Stimulated activated CD4-positive, alpha-beta T cell treated with anti-CD3 and anti-CD28 coated beads, Interleukin-2, amount 100 ng/mL, for 48 hours (primary cell): ENCODE measurements around the gene KIDINS220.
A peak's percentile ranks its signal among the peaks of the same experiment; 100 is the strongest.

ENCODE experiments used
- DNase-seq, 2 donors: peaks; one replicate each; pipeline ENCODE4 v3.0.0-alpha.2; 2020

KIDINS220 gene

DNA sequence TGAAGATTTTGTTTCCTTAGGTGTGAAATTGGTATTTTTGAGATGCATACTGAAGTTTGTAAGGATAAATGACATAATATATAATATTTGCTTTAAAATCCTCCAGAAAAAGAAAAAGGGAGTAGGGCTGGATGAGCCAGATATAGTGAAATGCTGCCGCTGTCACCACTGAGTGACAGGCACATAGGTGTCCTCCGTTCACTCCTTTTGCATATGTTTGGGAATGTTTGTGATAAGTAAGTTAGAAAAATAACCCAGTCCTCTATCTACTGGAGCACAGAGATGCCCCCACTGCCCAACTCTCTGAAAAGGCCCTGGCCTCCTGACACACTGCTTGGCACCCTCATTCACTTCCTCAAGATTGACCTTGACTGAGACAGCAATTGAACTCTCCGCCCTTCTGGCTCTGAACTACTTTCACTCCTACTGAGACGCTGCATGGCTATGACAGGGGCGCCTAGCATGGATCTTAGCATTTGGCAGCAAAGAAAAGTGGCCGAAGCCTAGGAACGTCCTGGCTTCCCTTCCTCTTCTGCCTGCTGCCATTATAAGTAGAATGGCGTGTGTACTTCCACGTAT, 145.5 kb downstream of the KIDINS220 start:
- DNase-seq = no peak

DNA sequence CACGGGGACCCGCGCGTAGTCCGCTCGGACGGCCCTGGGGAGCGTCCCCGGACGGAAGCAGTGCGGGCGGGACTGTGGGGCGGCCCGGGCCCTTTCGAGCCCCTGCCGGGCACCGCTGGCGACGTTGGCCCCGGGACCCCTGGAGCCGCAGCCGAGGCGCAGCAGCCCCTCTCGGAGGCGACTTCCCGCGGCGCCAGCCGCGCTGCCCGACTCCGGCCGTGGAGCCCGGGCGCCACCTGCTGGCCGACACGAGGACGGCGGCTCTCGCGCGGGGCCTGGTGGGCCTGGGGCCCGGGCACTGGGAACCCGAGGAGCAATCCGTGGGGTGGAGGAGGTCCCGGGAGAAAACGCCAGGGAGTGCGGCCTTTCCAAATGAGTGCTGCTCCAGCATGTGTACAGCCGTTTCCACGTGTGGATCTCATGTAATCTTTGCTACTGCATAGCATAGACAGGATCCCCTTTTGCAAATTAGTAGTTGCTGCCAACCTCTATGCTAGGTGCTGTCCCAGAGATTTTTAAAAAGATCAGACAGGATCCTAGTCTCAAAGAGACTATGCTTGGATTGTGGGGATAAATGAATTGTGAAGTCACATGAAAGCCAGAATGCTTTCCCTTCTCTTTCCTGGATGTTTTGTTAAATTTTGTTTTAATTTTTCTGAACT, 151.6 kb downstream of the KIDINS220 start:
- peak; percentile 86 to 90 for DNase-seq

DNA sequence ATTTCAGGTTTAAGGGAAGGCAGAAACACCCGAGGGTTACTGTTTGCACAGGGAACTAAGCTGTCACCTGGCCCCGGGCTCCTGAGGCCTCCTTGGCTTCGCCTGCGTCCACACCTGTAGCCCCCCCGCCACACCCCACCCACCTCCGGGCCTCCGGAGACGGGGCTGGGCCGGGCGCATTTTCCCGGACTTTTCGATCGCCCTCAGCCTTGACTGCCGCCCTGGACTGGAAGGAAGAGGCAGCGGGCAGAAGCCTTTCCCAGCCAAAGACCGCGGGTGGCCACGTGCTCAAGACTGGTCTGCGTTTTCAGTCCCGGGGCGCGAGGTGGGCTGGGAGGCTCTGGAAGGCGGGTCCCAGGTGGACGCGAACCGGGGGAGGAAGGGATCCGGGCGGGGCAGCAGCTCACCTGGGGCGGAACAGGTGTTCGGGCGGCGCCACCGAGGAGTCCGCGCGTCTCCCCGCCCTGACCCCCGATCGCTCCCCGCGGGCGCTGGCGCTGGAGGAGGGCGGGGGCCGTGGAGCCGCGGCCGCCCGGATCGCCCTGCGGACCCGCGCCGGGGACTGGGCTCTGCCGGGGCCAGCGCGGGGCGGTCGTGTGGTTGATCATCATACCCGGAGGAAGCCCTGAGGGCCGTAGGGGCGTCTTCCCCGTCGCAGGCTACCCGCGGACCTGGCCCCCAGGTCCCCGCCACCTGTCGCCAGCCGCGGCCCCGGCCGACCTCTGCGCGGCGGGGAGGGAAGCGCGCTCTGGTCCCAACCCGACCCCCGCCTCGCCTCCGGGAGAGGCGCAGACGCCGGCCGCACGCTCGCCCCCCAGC, 152.3 kb downstream of the KIDINS220 start:
- DNase-seq = peak; percentile 56 to 59

DNA sequence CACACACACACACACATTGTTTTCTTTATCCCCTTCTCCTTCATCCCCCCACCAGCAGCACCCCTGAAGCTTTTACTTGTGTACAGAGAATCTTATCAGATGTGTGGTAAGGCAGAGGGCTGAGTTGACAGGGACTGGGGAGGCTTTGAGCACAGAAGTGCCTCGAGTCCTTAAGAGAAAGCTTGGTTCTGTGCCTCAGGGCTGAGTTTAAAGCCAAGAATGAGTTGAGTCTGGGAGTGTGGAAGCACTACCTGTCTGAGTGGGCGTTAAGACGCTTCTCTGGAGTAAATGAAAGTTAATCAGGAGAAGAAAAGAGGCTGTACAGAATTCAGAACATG, 152.9 kb downstream of the KIDINS220 start:
- DNase-seq = peak in 1 of 2 donors; percentile 26

DNA sequence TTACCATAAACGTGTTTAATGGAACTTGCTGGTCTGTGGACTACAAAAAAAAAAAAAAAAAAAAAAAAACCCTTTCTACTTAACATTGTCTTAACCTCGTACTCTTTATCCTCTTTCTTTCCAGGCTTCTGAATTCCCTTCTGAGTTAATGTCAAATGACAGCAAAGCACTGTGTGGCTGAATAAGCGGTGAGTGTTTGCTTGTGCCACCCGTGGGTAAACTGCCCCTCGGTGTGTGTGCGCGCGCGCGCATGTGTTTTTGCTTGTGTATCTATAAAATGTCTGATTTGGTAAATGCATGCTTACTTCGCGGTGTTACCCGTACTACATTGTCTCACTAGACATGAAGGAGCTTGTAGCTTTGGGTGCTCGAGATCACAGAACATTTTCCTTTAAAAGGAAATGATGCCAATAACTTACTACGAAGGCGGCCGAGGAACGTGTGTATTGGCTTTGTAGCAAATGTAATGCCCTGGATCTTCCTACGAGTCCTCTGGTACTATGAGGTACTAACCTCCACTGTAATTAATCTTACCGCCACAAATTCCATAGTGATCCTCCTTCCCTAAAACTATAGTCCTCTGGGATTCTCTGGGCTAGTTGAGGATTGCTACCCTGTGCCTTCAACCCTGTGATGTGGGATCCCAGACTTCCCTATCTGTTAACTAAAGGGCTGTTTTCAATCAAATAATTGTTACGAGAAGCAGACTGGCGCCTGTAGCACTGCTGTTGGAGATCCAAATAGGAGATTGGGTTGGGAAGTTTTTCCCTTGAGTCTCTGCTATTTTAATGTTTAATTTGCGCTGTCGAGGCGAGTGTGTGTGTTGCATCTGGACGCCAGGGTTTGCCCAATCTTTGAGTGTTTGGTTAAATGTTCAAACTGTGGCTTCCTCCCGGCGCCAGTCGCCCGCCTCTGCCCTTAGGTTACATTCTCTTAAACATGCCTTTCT, 154.4 kb downstream of the KIDINS220 start:
- DNase-seq = no peak

DNA sequence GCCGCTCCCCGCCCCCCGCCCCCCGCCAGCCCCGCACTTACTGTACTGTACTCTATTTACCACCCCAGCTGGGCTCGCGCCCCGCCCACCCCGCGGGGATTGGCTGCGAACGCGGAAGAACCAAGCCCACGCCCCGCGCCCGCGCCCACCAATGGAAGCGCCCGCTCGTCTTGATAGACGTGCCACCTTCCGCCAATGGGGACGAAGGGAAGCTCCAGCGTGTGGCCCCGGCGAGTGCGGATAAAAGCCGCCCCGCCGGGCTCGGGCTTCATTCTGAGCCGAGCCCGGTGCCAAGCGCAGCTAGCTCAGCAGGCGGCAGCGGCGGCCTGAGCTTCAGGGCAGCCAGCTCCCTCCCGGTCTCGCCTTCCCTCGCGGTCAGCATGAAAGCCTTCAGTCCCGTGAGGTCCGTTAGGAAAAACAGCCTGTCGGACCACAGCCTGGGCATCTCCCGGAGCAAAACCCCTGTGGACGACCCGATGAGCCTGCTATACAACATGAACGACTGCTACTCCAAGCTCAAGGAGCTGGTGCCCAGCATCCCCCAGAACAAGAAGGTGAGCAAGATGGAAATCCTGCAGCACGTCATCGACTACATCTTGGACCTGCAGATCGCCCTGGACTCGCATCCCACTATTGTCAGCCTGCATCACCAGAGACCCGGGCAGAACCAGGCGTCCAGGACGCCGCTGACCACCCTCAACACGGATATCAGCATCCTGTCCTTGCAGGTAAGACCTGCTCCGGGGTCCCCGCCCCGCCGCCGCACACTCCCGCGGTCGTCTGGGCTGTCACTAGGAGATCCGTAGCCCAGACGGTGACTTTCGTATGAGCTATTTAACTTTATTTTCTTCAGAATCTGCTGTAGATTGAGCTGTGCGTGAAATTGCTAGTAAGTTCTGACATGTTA, 155.4 kb downstream of the KIDINS220 start, which contains the start of gene ID2:
Gene ID2 (plus strand): TSS at position 271 of the 907 bp plus-strand sequence. CDS start 110 bp downstream, at position 381.
- DNase-seq = peak; percentile 98 to 99

DNA sequence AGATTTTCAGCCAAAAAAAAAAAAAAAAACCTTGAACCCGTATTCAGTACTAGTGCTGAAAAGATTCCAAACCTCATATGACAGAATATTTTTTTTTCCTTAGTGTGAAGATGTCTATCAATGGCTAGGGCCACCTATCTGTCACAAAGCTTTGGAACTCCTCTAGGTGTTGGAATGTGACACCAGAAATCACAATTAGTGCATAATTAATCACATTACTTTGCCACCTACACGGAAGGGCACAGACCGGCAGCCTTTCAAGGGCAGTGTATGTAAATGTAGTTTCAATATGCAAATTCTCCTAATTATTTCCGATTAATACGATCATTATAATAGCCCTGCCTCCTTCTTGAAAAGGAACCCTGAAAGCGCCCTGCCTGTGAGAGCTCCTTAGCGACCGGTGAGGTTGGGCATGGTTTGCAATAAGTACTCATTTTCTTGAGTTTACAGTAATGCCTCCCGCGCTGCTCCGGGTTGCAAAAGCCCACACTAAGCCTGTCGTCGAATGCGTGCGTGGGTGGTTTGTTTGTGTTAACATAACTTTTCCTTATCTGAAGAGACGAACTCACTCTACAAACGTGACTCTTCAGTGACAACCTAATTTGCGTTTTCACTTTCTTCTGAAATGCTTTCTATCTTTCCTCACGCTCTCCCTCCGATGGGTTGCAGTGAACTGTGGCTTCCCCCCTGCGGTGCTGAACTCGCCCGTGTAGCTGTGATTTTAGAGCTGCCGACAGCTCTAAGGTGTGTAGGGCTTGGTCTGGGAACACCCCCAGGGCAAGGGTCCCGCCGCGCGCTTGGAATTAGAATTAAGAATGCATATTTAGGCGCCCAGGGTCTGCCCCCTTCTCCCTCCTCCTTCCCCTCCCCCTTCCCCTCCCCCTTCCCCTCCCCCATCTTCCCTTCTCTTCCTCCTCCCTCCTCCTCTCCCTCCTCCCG, 156.3 kb downstream of the KIDINS220 start:
- peak; percentile 73 to 80 for DNase-seq

DNA sequence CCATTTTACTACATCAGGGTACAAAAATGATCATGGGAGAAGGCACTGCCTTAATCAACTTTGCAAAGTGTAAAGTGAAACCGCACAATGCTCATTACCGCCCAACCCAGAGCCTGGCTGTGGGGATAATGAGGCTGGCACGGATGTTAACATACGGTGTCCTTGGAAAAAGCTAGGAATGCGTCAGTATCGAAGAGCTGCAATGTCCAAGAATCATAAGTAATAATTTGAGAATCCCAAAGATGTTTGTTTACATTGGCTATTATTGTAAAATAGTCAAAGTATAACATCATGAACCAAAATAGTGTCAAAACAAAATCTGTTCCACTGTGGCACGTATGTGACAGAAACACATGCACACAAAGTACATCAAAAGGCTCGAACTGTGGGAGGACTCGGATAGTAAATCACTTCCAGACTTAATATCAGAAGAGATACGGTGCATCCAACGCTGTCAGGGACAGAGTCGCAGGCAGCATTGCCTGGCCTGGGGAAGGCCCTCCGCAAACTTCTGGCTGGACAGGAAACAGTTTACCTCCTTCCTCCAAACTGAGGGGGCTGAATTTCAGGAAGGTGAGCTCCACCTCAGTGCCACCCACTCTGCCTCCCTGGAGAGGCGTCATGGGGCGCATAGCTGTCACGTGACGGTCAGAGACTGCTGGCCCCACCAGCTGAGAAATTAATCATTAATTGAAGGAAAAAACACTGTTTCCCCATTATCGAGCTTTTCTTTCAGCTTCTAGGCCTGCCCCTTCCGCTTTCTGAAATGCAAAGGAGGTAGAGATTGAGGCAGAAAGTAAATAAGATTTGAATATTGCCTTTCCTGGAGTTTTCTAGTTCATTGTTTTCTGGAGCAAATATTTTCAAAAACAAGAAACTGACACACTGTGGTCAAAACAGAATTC, 157.3 kb downstream of the KIDINS220 start:
- no peak for DNase-seq

DNA sequence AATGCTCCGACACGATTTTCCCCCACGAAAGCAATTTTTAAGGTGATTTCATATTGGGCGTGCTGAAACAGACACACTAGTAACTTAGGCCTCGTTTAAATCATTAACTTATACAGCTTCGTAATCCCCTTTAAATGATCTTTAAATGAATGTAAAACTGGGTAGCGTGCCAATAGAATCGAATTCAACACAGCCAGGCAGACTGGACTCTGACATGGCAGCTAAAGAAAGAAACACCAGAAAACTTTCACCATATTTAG, 157.9 kb downstream of the KIDINS220 start:
- no peak for DNase-seq
